ENCODE results near the gene ZNF554.
A peak's percentile ranks its signal among the peaks of the same experiment; 100 is the strongest.

The ZNF554 gene

DNA sequence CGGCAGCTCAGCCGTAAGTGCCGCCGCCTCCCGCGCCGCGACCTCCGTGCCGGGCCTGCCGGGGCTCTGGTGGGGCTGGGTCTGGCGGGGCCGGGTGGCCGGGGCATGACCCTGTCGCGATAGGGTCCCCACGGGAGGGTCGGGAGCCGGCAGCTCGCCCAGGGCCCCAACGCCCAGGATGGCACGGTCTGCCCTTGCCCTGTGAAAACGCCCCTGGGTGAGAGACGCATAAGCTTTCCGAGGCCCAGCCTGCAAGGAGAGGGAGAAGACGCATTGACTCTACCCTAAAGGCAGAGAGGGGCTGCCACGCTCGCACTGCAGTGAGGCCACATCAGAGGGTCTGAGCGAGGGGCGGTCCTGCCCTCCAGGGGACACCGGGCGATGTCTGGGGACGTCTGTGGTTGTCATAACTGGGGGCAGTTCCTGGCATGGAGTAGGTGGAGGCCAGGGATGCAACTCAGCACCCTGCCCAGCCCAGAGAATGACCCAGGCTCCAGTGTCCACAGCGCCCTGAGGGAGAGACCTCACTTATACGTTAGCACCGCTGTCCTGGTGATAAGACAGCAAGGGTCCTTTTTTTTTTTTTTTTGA is 539 bp downstream of the ZNF554 start:
- FAIRE-seq: no peak
- peak; percentile 11 for DNase-seq (ENCODE audit: insufficient read length, low spot score)

GRCh38 chr19:2822846-2823245 is 3.2 kb downstream of the ZNF554 start:
- DNase-seq (ENCODE audit: insufficient read length, low spot score) (no peak), FAIRE-seq (no peak)
- TF ChIP-seq TAF1 (IDR thresholded peaks at IDR 0.05; ENCODE audit: low read depth, low read length) (no peak), POLR2AphosphoS5 (IDR thresholded peaks at IDR 0.05; ENCODE audit: low read depth, low read length) (no peak), PAX5 (IDR thresholded peaks at IDR 0.05; ENCODE audit: insufficient read depth, low read length, severe bottlenecking) (no peak), POU2F2 (IDR thresholded peaks at IDR 0.05; ENCODE audit: low read depth, low read length) (no peak), SPI1 (IDR thresholded peaks at IDR 0.05; ENCODE audit: low read depth, low read length) (no peak), POLR2A (IDR thresholded peaks at IDR 0.05; ENCODE audit: low read depth, low read length) (no peak)

More for the DNA sequence above, 539 bp downstream of the ZNF554 start:
- TF ChIP-seq POU2F2 (IDR thresholded peaks at IDR 0.05; ENCODE audit: low read depth, low read length) (no peak), PAX5 (IDR thresholded peaks at IDR 0.05; ENCODE audit: insufficient read depth, low read length, severe bottlenecking) (no peak), POLR2A (IDR thresholded peaks at IDR 0.05; ENCODE audit: low read depth, low read length) (no peak), POLR2AphosphoS5 (IDR thresholded peaks at IDR 0.05; ENCODE audit: low read depth, low read length) (no peak), TAF1 (IDR thresholded peaks at IDR 0.05; ENCODE audit: low read depth, low read length) (no peak), SPI1 (IDR thresholded peaks at IDR 0.05; ENCODE audit: low read depth, low read length) (no peak)

DNA sequence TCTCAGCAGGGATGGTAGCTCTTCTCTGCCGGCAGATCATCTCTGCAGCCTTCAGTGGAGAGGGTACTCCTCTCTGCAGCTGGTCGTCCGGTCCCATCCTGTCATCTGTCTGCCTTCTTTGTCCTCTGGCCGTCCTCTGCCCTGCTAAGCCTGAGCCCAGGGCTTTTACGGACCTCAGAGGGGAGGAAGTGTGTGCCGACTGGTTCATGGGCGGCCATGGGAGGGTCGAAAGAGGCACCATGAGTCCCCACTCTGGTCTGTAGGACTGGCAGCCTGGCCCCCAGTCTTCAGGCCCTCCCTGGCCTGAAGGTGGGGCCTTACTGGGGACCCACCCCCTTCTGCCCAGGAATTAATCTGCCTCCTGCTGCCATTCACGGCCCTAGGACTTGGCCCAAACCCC is 4.0 kb downstream of the ZNF554 start:
- no peak for FAIRE-seq
- no peak for TF ChIP-seq POU2F2 (IDR thresholded peaks at IDR 0.05; ENCODE audit: low read depth, low read length)
- no peak for TF ChIP-seq TAF1 (IDR thresholded peaks at IDR 0.05; ENCODE audit: low read depth, low read length)
- no peak for TF ChIP-seq SPI1 (IDR thresholded peaks at IDR 0.05; ENCODE audit: low read depth, low read length)
- no peak for TF ChIP-seq PAX5 (IDR thresholded peaks at IDR 0.05; ENCODE audit: insufficient read depth, low read length, severe bottlenecking)
- no peak for TF ChIP-seq POLR2AphosphoS5 (IDR thresholded peaks at IDR 0.05; ENCODE audit: low read depth, low read length)
- TF ChIP-seq POLR2A (IDR thresholded peaks at IDR 0.05; ENCODE audit: low read depth, low read length): no peak
- DNase-seq (ENCODE audit: insufficient read length, low spot score): no peak

GRCh38 chr19:2824129-2824528 is 4.5 kb downstream of the ZNF554 start:
- DNase-seq (ENCODE audit: insufficient read length, low spot score) (no peak), FAIRE-seq (no peak)
- TF ChIP-seq SPI1 (IDR thresholded peaks at IDR 0.05; ENCODE audit: low read depth, low read length) (no peak), POLR2AphosphoS5 (IDR thresholded peaks at IDR 0.05; ENCODE audit: low read depth, low read length) (no peak)

DNA sequence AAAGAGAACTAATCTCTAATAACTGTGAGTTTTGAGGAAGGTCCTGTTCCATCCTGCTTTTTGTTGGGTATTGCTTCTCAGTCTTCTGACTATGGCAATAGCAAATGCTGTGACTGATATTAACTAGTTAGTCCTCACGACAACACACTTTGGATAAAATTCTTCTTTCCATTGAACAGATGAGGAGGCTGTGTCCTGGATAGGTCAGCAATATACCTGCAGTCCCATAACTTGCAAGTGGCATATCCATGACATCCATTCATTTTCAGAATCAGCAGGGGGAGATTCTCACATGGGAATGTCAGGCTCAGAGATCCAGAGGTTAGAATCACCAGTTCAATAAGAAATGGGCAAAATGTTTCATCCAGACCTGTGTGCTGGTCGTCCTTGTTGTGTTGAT is 7.4 kb downstream of the ZNF554 start:
- no peak for FAIRE-seq
- TF ChIP-seq SPI1 (IDR thresholded peaks at IDR 0.05; ENCODE audit: low read depth, low read length): no peak
- TF ChIP-seq TAF1 (IDR thresholded peaks at IDR 0.05; ENCODE audit: low read depth, low read length): no peak
- TF ChIP-seq PAX5 (IDR thresholded peaks at IDR 0.05; ENCODE audit: insufficient read depth, low read length, severe bottlenecking): no peak
- TF ChIP-seq POU2F2 (IDR thresholded peaks at IDR 0.05; ENCODE audit: low read depth, low read length): no peak
- no peak for TF ChIP-seq POLR2AphosphoS5 (IDR thresholded peaks at IDR 0.05; ENCODE audit: low read depth, low read length)
- no peak for TF ChIP-seq POLR2A (IDR thresholded peaks at IDR 0.05; ENCODE audit: low read depth, low read length)
- DNase-seq (ENCODE audit: insufficient read length, low spot score): no peak

DNA sequence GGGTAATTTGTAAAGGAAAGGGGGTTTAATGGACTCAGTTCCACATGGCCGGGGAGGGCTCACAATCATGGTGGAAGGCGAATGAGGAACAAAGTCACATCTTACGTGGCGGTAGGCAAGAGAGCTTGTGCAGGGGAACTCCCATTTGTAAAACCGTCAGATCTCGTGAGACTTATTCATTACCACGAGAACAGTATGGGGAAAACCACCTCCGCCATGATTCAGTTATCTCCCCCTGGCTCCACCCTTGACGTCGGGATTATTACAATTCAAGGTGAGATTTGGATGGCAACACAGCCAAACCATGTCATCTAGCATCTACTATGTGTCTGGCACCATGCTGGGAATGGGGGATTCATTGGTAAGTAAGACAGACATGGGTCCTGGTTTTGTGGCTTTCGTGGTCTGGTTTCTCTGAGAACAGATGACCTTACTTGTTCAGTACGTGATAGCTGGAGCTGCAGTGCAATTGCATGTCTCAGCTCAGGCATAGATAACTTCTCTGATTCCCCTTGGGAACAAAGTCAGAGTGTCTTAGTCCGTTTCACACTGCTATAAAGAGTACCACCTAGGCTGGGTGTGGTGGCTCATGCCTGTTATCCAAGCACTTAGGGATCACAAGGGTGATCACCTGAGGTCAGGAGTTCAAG is 8.3 kb downstream of the ZNF554 start:
- no peak for DNase-seq (ENCODE audit: insufficient read length, low spot score)
- TF ChIP-seq POU2F2 (IDR thresholded peaks at IDR 0.05; ENCODE audit: low read depth, low read length) (no peak), PAX5 (IDR thresholded peaks at IDR 0.05; ENCODE audit: insufficient read depth, low read length, severe bottlenecking) (no peak), POLR2A (IDR thresholded peaks at IDR 0.05; ENCODE audit: low read depth, low read length) (no peak), TAF1 (IDR thresholded peaks at IDR 0.05; ENCODE audit: low read depth, low read length) (no peak), SPI1 (IDR thresholded peaks at IDR 0.05; ENCODE audit: low read depth, low read length) (no peak), POLR2AphosphoS5 (IDR thresholded peaks at IDR 0.05; ENCODE audit: low read depth, low read length) (no peak)
- peak; percentile 45 for FAIRE-seq

GRCh38 chr19:2834294-2834871 is 14.7 kb downstream of the ZNF554 start:
- no peak for FAIRE-seq
- DNase-seq (ENCODE audit: insufficient read length, low spot score): no peak
- no peak for TF ChIP-seq POLR2A (IDR thresholded peaks at IDR 0.05; ENCODE audit: low read depth, low read length)
- no peak for TF ChIP-seq TAF1 (IDR thresholded peaks at IDR 0.05; ENCODE audit: low read depth, low read length)
- TF ChIP-seq SPI1 (IDR thresholded peaks at IDR 0.05; ENCODE audit: low read depth, low read length): no peak
- no peak for TF ChIP-seq POU2F2 (IDR thresholded peaks at IDR 0.05; ENCODE audit: low read depth, low read length)
- no peak for TF ChIP-seq POLR2AphosphoS5 (IDR thresholded peaks at IDR 0.05; ENCODE audit: low read depth, low read length)
- no peak for TF ChIP-seq PAX5 (IDR thresholded peaks at IDR 0.05; ENCODE audit: insufficient read depth, low read length, severe bottlenecking)

- no peak for FAIRE-seq
- no peak for DNase-seq (ENCODE audit: insufficient read length, low spot score)
- TF ChIP-seq POLR2AphosphoS5 (IDR thresholded peaks at IDR 0.05; ENCODE audit: low read depth, low read length) (no peak), POLR2A (IDR thresholded peaks at IDR 0.05; ENCODE audit: low read depth, low read length) (no peak), TAF1 (IDR thresholded peaks at IDR 0.05; ENCODE audit: low read depth, low read length) (no peak), PAX5 (IDR thresholded peaks at IDR 0.05; ENCODE audit: insufficient read depth, low read length, severe bottlenecking) (no peak), SPI1 (IDR thresholded peaks at IDR 0.05; ENCODE audit: low read depth, low read length) (no peak), POU2F2 (IDR thresholded peaks at IDR 0.05; ENCODE audit: low read depth, low read length) (no peak)
Measured at GRCh38 chr19:2837430-2837829, 17.8 kb downstream of the ZNF554 start.

Measured in GM12891 (cell line).